GM12874 (cell line): Measurements from ENCODE around the gene INCA1.

Experiments
- CTCF ChIP-seq: IDR thresholded peaks from 2 replicates; pipeline ENCODE4 v1.5.1; 2011; ENCODE audit warnings: low read depth, mild to moderate bottlenecking, control low read depth, low read length, moderate library complexity; ENCODE audit not compliant: insufficient read depth

The INCA1 gene

GRCh38 chr17:4939796-4940554 is 57.3 kb downstream of the INCA1 start, which contains the start of the genes RNF167 and SLC25A11:
RNF167 (plus strand) TSS chr17:4940268; CDS start chr17:4940910, 642 bp downstream.
SLC25A11 (minus strand) TSS chr17:4940046; CDS start chr17:4939910, 136 bp downstream.
- TF ChIP-seq CTCF: no peak

- no peak for TF ChIP-seq CTCF
These were observed 57.9 kb downstream of the INCA1 start for GRCh38 chr17:4939546-4939795.

- TF ChIP-seq CTCF: no peak
These were observed 58.4 kb downstream of the INCA1 start for GRCh38 chr17:4938688-4939545.
